ENCODE measurements around the gene SH2D7.
"Not testable (repeated sequence)": the region's sequence is repeated elsewhere in the genome, so short reads cannot be mapped to it uniquely, and the experiment has no call there.

Gene SH2D7

DNA sequence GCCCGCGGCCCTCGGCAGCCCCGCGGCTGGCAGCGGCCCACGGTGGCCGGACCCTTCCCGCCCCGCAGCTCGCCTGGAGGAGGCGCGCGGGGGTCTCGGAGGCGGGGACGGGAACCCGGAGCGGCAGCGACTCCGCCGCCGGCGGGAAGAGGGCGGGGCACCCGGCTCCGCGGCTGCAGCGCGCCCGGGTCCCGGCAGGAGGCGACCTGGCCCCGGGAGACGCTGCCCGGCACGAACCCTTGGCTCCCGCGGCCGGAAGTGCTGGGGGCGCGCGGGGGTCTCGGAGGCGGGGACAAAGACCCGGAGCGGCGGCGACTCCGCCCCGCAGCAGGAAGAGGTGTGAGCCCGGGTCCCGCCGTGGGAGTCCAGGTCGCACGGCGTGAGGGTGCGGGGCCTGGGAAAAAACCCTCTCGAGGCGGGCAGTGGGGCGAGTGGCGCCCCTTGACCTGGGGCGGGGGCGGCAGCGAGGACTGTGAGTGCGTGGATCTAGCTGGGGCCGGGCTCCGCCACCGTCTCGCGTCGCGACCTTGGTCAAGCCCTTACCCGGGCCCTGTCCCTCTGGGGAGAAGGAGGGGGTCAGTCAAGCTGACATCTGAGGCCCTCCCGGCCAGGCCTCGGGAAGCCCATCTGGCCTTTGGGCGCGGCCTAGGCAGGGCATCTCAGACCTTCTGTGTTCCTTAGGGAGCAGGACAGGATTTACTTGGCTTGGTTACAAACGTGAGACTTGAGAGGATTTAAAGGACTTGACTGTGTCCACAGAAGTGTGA, 39.1 kb downstream of the SH2D7 start, which contains the start of gene CIB2:
CIB2 (minus strand) TSS at position 151 of the 767 bp plus-strand sequence. CDS start 230 bp downstream, outside the sequence.
- in situ Hi-C loops (cut with HindIII; ENCODE audit: low sequenced_read_pairs) = no loop called here

DNA sequence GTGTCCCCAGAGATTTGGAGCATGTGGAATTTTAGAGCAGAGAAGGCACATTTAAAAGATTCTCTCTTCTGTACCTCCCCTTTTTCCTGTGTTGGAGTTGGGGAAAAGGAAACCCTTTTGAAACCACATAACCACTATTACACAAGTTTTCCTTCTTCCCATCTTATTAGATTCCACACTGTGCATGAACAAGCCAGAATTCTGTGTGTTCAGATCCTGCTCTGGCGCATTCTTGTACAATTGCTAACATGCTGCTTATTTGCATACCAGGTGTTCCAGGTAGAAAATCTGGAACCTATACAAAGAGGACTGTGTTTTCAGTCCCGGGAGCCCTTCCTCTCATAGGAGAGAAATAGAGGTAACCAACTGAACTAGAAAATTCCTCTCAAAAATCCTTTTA, 41.4 kb downstream of the SH2D7 start:
- in situ Hi-C loops (cut with HindIII; ENCODE audit: low sequenced_read_pairs) = no loop called here

DNA sequence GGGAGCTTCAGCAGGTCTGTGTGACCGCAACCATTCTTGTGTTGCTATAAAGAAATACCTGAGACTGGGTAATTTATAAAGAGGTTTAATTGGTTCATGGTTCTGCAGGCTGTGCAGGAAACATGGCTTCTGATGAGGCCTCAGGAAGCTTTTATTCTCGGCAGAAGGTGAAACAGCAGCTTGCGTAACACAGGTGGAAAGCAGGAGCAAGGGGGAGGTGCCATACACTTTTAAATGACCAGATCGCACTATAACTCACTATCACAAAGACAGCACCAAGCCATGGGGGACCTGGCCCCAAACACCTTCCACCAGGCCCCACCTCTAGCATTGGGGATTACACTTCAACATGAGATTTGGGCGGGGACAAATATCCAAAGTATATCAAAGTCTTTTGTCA, 47.2 kb downstream of the SH2D7 start:
- in situ Hi-C loops (cut with HindIII; ENCODE audit: low sequenced_read_pairs) = loop anchor here (5.0 kb wide), 1 partner anchor 118 kb away; no protein-coding TSS in a partner anchor

GRCh38 chr15:78140292-78140691, 47.9 kb downstream of the SH2D7 start:
- in situ Hi-C loops (cut with HindIII; ENCODE audit: low sequenced_read_pairs) = no loop called here

- in situ Hi-C loops (cut with HindIII; ENCODE audit: low sequenced_read_pairs) = no loop called here
Measured at GRCh38 chr15:78142332-78142731, 50.0 kb downstream of the SH2D7 start.

DNA sequence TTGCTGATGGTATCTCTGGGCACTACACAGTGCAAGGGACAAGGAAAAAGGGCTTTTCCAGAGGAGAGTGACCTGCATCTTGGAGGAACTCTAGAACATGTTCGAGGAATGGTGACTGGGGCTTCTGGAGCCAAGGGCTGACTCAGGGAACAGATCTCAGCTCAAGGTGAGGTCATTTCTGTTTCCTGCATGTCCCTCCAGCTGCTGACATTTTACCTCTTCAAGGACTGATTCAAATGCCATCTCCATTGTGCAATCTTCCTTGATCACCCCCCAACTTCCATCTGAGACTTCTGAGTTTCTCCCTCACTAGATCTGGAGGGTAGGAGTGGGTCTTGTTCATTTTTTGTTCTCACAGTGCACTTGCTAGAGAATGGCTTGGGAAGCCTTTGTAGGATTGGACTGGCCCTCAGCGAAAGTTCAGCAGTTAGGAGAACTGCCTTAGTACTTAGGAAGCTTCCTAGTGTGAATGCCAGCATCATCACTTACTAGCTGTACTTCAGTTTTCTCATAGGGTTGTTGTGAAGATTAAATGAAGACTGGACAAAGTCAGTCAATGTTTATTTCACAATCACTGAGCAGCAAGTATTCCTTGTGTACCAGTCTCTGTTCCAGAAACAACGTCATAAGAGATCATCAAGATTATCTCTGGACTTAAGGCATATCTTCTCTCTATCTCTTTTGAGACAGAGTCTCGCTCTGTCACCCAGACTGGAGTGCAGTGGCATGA, 54.2 kb downstream of the SH2D7 start:
- in situ Hi-C loops (cut with HindIII; ENCODE audit: low sequenced_read_pairs) = loop anchor here (5.0 kb wide), 2 partner anchors 51 to 54 kb away; partner anchors contain the start of gene SH2D7

GRCh38 chr15:78147566-78147965, 55.2 kb downstream of the SH2D7 start:
- in situ Hi-C loops (cut with HindIII; ENCODE audit: low sequenced_read_pairs) = loop anchor here (5.0 kb wide), 2 partner anchors 50 to 55 kb away; partner anchors contain the start of gene SH2D7

GRCh38 chr15:78148392-78149067, 56.2 kb downstream of the SH2D7 start:
- in situ Hi-C loops (cut with HindIII; ENCODE audit: low sequenced_read_pairs) = loop anchor here (5.0 kb wide), 2 partner anchors 49 to 56 kb away; partner anchors contain the start of gene SH2D7

- in situ Hi-C loops (cut with HindIII; ENCODE audit: low sequenced_read_pairs) = loop anchor here (5.0 kb wide), 2 partner anchors 48 to 57 kb away; partner anchors contain the start of gene SH2D7
Measured at GRCh38 chr15:78149068-78149804, 56.9 kb downstream of the SH2D7 start, which contains the start of gene IDH3A. Gene IDH3A, plus strand, starts transcription at chr15:78149362. Its CDS starts 42 bp downstream, at chr15:78149404.

DNA sequence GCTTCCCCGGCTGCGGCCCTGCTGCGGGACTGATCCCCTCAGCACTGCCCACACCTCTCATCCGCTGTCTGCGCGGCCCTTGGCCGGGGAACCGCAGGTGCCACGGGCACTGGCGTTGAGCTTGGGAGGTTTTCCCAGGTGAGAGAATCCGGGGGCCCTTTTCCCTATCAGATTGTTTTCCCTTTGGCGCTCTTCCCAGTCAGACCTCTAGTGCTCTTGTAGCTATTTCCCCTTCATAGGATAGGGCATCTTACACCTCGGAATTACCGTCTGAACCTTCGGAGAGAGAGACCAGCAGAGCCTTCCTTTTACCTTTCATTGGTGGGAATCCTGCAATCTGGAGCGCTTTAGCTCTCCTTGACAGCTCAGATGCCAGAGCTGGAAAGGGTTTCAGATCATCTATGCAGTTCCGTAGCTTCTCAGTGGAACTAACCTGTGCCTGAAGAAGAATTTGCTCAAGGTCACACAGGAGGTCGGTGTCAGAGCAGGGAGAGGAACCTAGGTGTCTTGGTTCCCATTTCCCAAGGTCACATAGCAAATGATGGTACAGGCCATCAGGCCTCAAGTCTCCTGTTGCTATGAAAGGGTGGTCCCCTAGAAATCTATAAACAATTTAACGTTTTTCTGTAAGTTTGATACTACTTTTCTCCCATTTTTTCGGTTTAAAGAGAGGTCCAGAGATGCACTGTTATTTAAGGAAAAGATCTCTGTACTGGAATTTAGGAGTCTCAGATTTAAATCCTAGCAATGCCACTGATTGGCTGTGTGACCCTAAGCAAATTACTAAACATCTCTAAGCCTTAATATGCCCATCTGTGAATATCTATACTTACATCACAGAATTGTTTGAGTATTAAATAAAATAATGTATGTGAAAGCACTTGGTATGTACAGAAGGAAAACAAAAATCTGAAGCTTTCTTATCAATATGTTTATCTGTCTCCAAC, 57.7 kb downstream of the SH2D7 start:
- in situ Hi-C loops (cut with HindIII; ENCODE audit: low sequenced_read_pairs) = loop anchor here (5.0 kb wide), 2 partner anchors 47 to 58 kb away; partner anchors contain the start of gene SH2D7

GRCh38 chr15:78151075-78151474, 58.7 kb downstream of the SH2D7 start:
- in situ Hi-C loops (cut with HindIII; ENCODE audit: low sequenced_read_pairs) = not testable (repeated sequence)

Data from endothelial cell of hepatic sinusoid (primary cell).